DOHH2 (cell line): ENCODE results near the gene PCBD1.

Experiments
- H3F3A ChIP-seq: fragments of 200-600 bp; sonication (generic), shearing (Covaris generic); 2 replicates; pipeline ENCODE4 v1.6.0; 2016; ENCODE audit warnings: antibody characterized with exemption, mild to moderate bottlenecking; ENCODE audit not compliant: control insufficient read depth, insufficient read depth
- H3K27ac ChIP-seq: fragments of 200-600 bp; sonication (generic); 2 replicates; pipeline ENCODE4 v1.5.1; 2014; ENCODE audit warnings: low read depth, mild to moderate bottlenecking, low read length, moderate library complexity
- H3K27me3 ChIP-seq: fragments of 200-600 bp; sonication (generic); 2 replicates; pipeline ENCODE4 v1.6.1; 2014; ENCODE audit warnings: mild to moderate bottlenecking, low read length, mixed read lengths; ENCODE audit not compliant: control insufficient read depth
- H3K36me3 ChIP-seq: fragments of 200-600 bp; sonication (generic); 2 replicates; pipeline ENCODE4 v1.6.1; 2014; ENCODE audit warnings: mild to moderate bottlenecking, low read length, moderate library complexity, mixed read lengths; ENCODE audit not compliant: control insufficient read depth
- H3K4me1 ChIP-seq: fragments of 200-600 bp; sonication (generic); 2 replicates; pipeline ENCODE4 v1.6.1; 2014; ENCODE audit warnings: mild to moderate bottlenecking, low read length, mixed read lengths; ENCODE audit not compliant: control insufficient read depth
- H3K4me2 ChIP-seq: fragments of 200-600 bp; sonication (generic); 2 replicates; pipeline ENCODE4 v1.6.0; 2014; ENCODE audit warnings: mild to moderate bottlenecking, low read length, moderate library complexity
- H3K4me3 ChIP-seq: fragments of 200-600 bp; sonication (generic); 2 replicates; pipeline ENCODE4 v1.5.1; 2014; ENCODE audit warnings: mild to moderate bottlenecking, low read length, mixed read lengths
- H3K79me2 ChIP-seq: fragments of 200-600 bp; sonication (generic); 2 replicates; pipeline ENCODE4 v1.6.1; 2014; ENCODE audit warnings: mild to moderate bottlenecking, low read length, mixed read lengths; ENCODE audit not compliant: control insufficient read depth
- H3K9me2 ChIP-seq: fragments of 200-600 bp; sonication (generic); replicated peaks from 2 replicates; pipeline ENCODE4 v1.6.1; 2014; ENCODE audit warnings: mild to moderate bottlenecking, low read length, mixed read lengths; ENCODE audit not compliant: control insufficient read depth
- H3K9me3 ChIP-seq: fragments of 200-600 bp; sonication (generic); 2 replicates; pipeline ENCODE4 v1.6.1; 2014; ENCODE audit warnings: antibody characterized with exemption, low read length, mixed read lengths; ENCODE audit not compliant: control insufficient read depth, insufficient read depth
- H4K20me1 ChIP-seq: fragments of 200-600 bp; sonication (generic); 2 replicates; pipeline ENCODE4 v1.6.0; 2014; ENCODE audit warnings: low read depth, mild to moderate bottlenecking, antibody characterized with exemption, low read length, moderate library complexity; ENCODE audit not compliant: control insufficient read depth, insufficient read depth
- EZH2phosphoT487 ChIP-seq: fragments of 200-600 bp; sonication (generic); IDR thresholded peaks from 2 replicates; pipeline ENCODE4 v1.6.1; 2017; ENCODE audit warnings: borderline replicate concordance, mild to moderate bottlenecking, antibody characterized with exemption, low read length, moderate library complexity, mixed read lengths
- TF ChIP-seq, protein P1 (sequence below): fragments of 200-600 bp; sonication (generic); IDR thresholded peaks from one replicate; pipeline ENCODE4 v1.5.1; 2014; ENCODE audit warnings: antibody characterized with exemption, mild to moderate bottlenecking, low read depth, low read length; ENCODE audit not compliant: poor library complexity, severe bottlenecking

PCBD1 gene

DNA sequence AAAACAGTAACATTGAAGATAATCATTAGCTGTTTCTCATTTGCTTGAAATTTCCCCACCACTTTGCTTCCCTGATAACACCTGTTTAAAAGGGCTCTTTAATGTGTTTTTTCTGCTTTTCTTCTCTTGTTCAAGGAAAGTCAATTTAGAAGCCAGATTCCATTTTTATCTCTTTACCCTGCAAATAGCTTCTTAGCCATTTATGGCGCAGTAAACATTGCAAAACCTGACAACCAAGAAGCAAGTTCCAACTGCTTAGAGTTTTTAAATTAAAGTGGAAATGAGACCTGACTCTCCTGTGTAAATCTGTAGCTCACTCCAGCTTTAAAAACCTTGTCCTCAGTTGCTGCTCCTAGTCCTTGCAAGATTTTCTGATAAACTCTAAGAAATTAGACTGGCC, 42.5 kb downstream of the PCBD1 start:
- no peaks in the 10 kb centered on the region for H3K4me1 ChIP-seq
- no peaks in the 10 kb centered on the region for H3K9me3 ChIP-seq
- TF ChIP-seq, protein P1, sequence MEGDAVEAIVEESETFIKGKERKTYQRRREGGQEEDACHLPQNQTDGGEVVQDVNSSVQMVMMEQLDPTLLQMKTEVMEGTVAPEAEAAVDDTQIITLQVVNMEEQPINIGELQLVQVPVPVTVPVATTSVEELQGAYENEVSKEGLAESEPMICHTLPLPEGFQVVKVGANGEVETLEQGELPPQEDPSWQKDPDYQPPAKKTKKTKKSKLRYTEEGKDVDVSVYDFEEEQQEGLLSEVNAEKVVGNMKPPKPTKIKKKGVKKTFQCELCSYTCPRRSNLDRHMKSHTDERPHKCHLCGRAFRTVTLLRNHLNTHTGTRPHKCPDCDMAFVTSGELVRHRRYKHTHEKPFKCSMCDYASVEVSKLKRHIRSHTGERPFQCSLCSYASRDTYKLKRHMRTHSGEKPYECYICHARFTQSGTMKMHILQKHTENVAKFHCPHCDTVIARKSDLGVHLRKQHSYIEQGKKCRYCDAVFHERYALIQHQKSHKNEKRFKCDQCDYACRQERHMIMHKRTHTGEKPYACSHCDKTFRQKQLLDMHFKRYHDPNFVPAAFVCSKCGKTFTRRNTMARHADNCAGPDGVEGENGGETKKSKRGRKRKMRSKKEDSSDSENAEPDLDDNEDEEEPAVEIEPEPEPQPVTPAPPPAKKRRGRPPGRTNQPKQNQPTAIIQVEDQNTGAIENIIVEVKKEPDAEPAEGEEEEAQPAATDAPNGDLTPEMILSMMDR: no peak
- TF ChIP-seq EZH2phosphoT487: no peak
- no peaks in the 10 kb centered on the region for H3K36me3 ChIP-seq
- no peaks in the 10 kb centered on the region for H3K27me3 ChIP-seq
- no peaks in the 10 kb centered on the region for H3F3A ChIP-seq
- H3K79me2 ChIP-seq: no peaks in the 10 kb centered on the region
- no peaks in the 10 kb centered on the region for H4K20me1 ChIP-seq
- no peak overlapping the region for H3K4me2 ChIP-seq
- no peaks in the 10 kb centered on the region for H3K9me2 ChIP-seq
- no peak overlapping the region for H3K4me3 ChIP-seq
- no peak overlapping the region for H3K27ac ChIP-seq

DNA sequence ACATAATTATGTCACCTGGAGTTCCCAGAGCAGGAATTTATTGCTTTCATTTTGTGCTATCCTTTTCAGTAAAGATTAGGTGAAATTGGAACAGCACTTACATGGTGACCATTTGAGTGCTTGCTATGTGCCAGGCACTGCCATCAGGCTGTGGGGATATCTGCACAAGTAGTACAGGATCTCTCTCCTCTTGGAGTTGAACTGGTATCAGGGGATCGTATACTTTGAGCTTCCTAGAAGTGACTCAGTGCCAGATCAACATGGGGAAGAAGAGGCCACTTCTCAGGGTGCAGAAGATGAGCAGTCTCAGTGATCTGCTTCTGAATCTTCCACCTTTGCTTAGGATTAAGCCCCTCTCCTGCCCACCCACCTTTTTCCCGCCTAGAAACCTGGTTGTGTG, 43.1 kb downstream of the PCBD1 start:
- Histone ChIP-seq H3K36me3 (no peaks in the 10 kb centered on the region), H3K79me2 (no peaks in the 10 kb centered on the region), H4K20me1 (no peaks in the 10 kb centered on the region), H3F3A (no peaks in the 10 kb centered on the region), H3K4me1 (no peaks in the 10 kb centered on the region), H3K9me2 (no peaks in the 10 kb centered on the region), H3K4me2 (no peak overlapping the region), H3K27ac (no peak overlapping the region), H3K27me3 (no peaks in the 10 kb centered on the region), H3K9me3 (no peaks in the 10 kb centered on the region), H3K4me3 (no peak overlapping the region)
- TF ChIP-seq, protein P1: no peak
- TF ChIP-seq EZH2phosphoT487: no peak

DNA sequence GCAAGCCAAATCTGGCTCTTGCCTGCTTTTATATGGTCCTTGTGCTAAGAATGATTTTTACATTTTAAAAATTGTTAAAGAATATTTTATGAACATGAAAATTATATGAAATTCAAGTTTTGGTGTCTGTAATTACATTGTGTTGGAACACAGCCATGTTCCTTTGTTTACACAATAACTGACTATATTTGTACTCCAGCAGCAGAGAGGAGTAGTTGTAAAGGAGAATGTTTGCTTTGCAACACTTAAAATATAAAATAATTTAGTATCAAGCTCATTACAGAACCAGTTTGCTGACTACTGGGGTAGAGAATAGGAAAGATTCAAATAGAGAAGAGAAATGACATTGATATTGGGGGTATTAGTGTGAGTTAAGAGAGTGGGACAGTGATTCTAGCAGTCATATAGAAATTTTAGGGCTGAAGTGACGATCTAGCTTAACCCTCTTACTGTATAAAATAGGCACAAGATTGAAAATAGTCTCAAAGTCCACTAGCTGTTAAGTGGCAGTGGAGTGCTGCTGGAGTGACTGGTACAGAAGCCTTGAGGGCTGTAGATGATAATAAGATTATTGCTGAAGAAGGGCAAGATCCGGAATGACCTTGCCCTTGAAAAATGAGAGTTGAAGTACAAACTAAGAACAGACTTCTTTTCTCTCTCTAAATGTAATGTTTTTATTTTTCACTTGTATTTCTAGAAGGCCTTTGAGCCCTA, 44.4 kb downstream of the PCBD1 start:
- TF ChIP-seq, protein P1: no peak
- no peak for TF ChIP-seq EZH2phosphoT487
- Histone ChIP-seq H3K9me2 (no peaks in the 10 kb centered on the region), H4K20me1 (no peaks in the 10 kb centered on the region), H3K27me3 (no peaks in the 10 kb centered on the region), H3K4me1 (no peaks in the 10 kb centered on the region), H3K9me3 (no peaks in the 10 kb centered on the region), H3K27ac (no peak overlapping the region), H3K79me2 (no peaks in the 10 kb centered on the region), H3F3A (no peaks in the 10 kb centered on the region), H3K36me3 (no peaks in the 10 kb centered on the region), H3K4me3 (no peak overlapping the region), H3K4me2 (no peak overlapping the region)
